Right hindlimb (tissue), 1 donor: ENCODE measurements around the gene ANO3.
"Not testable (repeated sequence)": the region's sequence is repeated elsewhere in the genome, so short reads cannot be mapped to it uniquely, and the experiment has no call there.

Experiments
- DNase-seq: peaks from one replicate; pipeline ENCODE4 v3.0.0-alpha.2; 2018

ANO3 gene

DNA sequence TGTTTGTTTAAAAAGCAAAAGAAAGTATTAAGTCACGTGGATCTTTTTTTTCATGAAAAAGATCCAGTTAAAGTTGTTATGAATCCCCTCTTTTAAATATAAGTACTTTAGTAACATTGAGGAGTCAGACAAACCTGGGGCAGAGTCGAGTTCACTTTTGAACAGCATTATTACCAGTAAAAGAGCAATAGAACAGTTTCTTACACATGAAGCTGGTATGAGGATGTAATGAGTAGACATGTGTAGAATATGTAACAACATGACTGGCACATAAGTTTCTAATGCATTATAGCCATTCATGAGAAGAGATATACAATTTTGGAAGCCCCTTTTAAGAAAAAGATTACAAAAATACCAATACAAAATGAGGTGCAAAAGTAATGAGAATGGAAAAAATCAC lies 247.8 kb downstream of the ANO3 start:
- DNase-seq, result no peak

DNA sequence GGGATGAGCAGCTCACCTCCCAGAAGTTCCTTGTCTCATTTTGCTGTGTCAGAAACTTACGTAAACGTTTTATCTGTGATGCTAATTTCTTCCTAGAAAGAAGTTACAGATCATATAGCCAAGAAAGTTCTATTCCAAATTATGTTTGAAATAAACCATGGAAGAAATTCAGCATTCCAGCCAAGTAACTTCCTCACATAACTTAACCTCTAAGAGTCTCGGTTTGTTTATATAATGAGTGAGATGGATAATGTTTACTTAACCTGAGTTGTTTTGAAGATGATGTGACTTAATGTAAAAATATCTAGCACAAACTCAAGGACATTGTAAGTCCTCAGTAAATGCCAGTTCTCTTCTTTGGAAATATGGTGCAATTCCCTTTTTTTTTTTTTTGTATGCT lies 249.0 kb downstream of the ANO3 start:
- DNase-seq, result no peak

DNA sequence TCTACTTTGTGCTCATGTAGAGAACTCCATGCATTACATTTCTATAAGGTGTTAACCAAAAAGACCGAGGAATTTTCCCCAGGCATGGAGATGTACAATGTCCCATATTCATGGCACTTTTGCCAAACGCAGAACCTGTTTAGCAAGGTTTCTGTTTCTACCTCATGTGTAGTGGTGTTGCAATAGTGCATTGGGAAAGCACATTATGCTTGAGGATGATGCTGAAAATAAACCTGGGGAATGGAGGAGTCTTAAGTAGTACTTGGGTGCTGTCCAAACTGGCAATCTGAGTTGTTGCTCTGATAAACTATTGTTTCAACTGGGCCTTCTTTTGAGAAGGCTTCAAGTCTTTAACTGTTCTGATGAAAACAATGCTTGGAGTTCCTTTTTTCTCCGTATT lies 251.6 kb downstream of the ANO3 start:
- no peak for DNase-seq

DNA sequence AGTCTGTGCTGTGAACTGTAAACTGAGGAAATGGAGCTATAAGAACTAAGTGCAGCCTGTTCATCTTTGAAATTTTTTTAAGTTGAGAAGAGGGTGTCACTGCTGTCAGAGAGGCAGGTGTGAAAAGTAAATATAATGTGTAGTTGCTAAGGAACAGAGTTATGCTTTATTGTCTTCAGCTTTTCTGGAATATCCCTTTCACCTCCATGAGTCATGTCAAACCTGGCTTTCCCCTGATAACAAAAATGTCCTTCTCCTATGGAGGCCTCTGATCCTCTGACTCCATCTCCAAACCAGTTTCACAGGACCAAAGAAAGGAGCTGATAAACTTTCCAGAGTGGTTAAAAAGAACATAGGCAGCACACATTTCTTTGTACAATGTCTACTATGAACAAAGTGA lies 252.9 kb downstream of the ANO3 start:
- DNase-seq, result no peak

DNA sequence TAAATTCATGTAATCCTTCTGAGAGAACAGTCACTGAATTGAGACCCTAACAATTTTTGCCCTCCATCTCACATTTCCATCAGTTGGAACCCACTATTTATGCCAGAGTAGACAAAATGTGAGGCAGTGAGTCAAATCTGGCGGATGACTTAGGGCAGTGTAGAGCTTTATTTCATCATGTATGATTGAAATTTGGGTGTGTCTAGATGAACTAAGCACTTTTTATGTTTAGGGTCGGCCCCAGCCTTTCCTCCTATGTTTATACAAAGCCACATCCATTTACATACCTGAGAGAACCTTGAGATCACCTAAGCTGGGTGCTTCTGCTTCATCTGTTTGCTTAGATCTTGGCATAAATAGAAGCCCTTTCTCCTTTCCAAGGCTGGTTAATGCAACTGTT lies 255.1 kb downstream of the ANO3 start:
- no peak for DNase-seq

DNA sequence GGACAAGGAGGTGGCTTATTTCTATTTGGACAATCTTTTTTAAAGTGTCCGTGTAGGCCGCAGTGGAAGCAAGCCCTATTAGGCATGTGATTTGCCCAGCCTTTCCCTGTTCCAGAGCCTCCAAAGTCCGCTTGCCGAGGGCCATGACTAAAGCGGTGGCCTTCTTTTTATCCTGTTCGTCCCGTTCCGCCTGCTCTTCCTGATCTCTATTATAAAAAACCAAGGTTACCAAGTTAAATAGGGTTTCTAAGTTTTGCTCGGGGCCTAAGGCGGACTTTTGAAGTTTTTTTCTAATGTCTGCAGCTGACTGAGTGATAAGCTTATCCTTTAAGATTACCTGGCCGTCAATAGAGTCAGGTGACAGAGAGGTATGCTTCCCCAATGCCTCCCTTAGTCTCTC lies 261.8 kb downstream of the ANO3 start:
- DNase-seq, result no peak

DNA sequence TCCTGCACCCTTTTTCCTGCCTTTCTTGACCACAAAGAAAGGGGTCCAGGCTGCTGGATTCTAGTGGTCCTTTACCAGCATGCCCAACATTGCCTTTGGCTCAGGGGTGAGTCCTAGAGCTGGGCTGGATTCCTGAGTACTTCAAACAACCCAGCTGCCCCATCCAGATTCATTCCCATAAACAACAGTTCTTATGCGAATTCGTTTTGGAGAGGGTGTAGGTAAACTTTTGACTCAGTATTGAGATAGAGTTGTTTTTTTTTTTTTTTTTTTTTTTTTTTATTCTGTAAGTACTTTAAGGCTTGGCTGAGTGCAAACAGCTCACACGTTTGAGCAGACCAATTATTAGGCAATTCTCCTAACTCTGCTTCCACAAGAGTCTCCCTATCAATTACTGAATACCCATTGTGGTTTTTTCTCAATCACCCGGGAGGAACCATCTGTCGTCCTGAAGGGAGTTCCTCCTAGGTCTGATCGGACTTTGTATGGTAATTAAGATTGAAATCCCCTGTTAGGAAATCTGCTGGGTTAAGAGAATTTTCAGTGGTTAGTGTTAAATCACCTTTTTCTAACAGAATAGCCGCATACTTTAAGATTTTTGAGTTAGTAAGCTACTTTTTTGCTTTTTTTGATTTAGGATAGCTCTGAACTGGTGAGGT lies 263.4 kb downstream of the ANO3 start:
- not testable (repeated sequence) for DNase-seq

DNA sequence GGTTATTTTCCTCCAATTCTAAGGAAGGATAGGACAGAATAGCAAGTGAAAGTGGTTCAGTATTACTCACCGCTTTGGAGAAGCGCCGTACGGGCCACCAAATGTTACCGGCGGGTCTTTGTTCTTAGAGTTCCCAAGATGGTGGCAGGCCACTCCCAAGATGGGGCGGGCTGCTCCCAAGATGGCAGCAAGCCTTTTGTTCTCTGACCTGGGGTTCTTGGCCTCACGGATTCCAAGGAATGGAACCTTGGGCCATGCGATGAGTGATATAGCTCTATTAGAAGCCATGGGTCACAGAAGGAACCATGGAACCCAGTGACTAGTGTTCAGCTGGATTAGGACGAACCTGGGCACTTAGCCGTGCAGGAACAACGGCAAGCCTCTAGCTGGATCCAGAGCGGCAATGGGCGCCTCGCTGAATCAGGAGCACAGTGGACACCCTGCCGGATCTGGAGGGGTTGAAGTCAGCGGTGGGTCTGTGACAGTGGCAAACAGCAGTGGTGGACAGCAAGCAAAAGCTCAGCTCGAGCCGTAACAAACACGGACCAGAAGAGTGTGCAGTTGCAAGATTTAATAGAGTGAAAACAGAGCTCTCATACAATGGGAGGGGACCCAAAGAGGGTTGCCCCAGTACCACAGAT lies 265.2 kb downstream of the ANO3 start:
- DNase-seq, result not testable (repeated sequence)

DNA sequence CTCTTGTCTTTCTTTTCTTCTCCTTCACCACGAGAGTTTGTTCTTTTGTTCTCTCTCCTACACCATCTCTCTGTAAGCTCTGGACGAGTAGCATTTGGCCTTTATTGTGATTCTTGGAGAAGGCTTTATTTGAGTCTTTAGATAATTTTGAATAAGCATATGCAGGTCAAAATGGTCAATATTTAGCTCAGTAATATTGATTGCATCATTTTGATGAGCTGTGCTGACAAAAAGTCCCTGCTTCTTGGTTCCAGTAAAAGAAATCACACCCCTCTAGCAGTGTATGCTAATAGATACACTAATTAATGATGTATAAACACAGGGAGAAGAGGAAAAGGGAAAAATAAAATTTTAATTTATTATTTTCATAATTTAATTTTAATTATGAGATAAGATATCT lies 266.0 kb downstream of the ANO3 start:
- DNase-seq, result no peak

DNA sequence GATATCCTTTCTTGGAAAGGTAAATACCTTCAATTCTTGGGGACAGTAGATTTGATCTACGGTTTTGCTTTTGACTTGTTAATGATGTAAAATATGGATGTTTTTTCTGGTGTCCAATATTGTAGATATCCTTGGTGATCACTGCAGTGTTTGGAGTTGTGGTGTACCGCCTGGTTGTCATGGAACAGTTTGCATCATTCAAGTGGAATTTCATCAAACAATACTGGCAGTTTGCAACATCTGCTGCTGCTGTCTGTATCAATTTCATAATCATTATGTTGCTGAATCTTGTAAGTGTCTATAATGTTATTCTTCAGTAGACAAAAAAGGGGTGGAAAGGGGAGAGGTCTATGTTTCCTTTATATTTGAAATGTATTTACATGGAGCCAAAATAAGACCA lies 267.5 kb downstream of the ANO3 start:
- no peak for DNase-seq

DNA sequence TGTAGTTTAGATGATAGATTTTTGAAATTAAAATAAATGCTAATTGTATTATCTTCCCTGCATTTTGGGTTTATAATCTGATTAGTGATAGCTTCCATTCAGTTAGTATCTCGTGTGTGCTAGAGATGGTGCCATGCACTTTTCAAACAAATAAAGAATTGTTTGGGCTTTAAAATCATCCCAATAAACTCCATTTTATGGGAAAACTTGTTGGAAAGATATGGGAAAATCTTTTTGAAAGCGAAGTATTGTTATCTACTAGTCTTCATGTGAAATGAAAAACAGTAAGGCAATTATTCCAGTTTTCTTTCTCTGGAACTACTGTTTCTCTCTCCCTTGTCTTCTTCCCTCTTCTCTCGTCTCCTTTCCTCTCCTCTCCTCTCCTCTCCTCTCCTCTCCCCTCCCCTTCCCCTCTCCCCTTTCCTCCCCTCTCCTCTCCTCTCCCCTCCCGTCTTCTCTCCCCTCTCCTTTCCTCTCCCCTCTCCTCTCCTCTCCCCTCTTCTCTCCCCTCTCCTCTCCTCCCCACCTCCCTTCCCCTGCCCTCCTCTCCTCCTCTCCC lies 268.0 kb downstream of the ANO3 start:
- no peak for DNase-seq

DNA sequence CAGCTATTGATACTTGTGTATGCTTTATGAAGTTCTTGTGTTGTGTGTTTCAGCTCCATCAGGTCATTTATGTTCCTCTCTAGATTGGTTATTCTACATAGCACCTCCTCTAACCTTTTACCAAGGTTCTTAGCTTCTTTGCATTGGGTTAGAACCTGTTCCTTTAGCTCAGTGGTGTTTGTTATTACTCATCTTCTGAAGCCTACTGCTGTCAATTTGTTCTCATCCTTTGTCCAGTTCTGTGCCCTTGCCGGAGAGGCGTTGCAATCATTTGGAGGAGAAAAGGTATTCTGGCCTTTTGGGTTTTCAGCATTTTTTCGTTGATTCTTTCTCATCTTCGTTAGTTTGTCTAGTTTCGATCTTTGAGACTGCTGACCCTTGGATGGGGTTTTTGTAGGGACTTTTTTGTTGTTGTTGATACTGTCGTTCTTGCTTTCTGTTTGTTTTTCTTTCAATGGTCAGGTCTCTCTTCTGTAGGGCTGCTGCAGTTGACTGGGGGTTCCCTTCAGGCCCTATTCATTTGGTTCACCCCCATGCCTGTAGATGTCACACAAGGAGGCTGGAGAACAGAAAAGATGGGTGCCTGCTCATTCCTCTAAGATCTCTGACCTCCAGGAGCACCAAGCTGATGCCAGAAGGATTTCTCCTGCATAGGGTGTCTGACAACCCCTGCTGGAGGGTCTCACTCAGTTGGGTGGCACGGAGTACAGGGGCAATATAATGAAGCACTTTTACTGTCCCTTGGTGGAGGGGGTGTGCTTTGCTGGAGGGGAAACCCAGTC lies 276.0 kb downstream of the ANO3 start:
- no peak for DNase-seq

DNA sequence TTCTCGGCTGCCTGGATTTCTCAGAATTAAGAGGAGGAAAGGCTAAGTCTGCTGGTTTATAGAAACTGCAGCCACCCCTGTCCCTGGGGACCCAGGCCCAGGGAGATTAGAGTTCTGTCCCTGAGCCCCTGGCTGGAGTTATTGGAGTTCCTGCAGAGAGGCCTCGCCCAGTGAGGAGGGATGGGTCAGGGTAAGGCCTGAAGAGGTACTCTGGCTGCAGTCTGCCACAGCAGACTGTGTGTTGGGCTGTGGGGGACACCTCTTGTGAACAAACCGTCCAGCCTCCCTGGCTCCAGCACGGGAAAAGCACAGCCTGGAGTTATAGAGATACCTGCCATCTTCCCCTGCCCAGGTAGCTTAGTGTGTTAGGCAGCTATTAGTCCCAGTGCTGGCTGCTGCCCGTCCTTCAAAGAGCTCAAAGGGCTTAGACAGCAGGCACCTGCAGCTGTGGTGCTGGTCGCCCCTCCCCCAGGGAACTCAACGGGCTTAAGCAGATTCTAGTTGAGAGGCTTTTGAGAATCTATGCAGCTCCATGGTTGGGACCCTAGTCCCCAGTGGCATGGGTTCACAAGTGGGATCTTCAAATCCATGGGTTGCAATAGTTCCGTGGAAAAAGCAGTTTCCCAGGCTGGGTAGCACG lies 276.7 kb downstream of the ANO3 start:
- DNase-seq, result no peak

DNA sequence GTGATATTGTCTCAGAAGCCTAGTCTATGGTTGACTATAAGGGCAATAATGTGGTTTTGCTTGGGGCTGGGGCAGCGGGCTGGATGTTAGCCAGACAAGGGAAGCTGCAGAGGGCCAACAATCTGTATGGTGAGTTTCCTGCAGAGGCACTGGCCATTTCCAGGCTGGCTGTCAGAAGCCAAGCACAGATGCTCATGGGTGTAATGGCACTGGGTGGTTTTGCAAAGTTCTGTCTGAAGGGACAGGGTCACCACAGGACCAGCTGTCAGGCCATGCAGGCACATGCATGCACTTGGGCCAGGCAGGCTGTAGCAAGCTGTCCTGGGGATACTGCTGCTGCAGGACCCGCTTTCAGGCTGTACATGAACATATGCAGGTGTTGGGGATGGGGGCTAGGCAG lies 281.8 kb downstream of the ANO3 start:
- DNase-seq, result no peak

DNA sequence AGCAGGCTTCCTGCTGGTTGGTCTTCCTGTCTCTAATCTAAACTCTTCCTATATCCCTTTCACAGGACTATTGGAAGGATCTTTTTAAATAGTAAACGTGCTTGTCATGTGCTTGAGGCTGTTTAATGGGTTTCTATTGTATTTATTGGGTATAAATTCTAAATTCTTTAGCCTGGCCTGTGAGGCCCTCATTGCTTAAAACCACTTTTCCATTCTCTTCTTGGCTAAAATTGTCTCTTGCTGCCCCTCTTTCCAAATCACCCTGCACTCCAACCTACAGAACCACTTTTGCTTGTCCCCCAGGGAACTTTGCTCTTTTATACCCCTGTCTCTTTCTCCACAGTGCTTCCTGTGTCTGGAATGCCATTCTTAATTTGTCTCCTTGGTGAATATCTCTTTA lies 286.5 kb downstream of the ANO3 start:
- DNase-seq, result no peak

DNA sequence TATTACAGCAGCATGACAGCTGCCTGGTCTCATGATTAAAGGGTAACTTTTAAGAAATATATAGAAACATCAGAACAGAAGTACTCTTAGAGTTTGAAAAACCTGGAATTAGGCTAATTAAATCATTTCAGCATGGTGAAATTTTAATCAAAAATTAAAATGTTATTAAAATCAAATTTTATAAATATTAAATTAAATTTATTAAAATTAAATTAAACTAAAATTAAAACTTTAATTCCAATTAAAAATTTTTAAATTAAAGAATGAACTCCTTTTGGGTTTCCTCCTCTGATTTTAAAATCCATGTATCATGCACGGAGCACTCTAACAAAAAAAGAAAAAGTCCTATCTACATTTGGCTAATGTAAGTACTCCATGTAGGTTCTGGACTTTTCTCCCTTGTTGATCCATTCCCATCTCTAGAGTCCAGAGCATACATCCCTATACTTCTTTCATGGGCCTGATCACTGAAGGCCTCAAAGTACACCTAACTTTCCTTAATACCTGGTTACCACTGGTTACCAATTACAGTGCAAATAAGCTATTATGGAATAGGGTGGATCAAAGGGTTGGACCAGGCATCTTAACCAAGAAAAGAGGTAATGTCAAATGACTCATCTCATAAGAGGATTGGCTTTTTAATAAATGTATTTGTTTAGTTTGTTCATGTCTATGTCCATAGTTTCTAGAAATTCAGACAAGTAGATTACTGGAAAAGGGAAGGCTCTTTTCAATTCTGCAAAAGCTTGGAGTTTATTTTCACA lies 288.5 kb downstream of the ANO3 start:
- no peak for DNase-seq

DNA sequence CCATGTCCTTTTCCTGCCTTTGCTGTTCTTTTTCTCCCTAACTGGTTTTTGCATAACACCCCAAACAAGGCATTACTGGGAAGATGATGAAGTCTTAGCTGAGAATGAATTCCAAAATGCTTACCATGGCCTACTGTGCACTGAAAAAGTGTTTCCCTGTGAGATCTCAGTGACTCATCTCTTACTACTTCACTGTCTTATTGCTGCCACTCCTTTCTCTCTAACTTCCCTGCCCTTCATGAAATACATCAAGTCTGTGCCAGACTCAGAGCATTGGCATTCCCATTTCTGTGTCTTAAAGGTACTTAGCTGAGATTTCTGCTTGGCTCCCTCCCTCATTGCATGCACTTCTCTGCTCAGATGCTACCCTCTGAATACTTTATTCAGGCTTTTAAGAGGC lies 289.2 kb downstream of the ANO3 start:
- DNase-seq, result no peak

DNA sequence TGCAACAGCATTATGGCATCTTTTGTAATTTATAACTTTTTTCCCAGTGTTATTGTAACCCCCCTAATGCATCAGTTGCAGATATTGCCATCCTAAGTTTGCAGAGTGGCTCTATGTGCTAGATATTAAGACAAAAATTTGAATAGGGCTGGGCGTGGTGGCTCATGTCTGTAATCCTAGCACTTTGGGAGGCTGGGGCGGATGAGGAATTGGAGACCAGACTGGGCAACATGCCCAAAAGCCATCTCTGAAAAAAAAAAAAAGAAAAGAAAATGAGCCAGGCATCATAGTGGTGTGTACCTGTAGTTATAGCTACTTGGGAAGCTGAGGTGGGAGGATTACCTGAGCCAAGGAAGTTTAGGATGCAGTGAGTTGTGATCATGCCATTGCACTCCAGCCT lies 290.3 kb downstream of the ANO3 start:
- no peak for DNase-seq

DNA sequence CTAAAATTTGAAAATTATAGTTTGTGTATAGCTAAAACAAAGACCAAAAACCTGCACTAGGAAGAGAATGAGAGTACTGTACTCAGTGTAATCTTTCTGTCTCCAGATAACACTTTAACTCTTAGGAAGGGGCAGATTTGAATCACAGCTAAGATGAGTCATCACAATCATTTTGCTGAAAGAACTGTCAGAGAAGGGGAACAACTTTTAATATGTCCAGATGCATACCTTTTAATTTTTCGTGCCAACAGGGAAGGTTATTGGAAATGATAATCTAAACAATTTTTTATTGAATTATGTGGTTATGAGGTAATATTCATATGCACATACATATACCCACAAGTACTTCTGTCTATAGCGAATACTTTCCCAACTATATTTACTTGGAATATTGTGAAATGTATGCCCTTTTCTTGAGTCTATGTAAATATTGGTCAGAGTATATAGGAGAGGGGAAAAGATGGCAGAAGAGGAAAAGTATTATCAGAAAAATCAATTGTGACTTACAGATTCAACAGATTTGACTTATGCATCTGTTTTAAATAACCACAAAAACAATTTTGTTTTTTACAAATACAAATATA lies 291.2 kb downstream of the ANO3 start:
- DNase-seq, result no peak

DNA sequence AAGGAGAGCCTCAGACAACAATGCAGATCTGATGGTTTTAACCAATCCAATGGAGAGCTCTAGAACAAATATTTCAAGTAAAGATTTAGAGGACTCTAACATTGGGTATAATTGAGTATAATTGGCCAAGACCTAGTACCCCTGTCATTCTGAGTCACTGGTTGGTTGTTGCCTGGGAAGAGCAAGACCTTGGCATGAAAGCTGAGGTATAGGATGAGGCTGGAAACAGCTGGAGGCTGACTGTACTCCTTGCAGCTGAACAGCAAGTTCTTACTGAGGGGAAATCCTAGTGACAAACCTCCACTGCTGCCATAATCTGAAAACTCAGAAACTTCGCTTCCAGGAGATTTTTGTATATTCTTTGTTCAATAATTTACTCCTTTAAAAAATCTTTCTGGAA lies 294.4 kb downstream of the ANO3 start:
- DNase-seq, result no peak

DNA sequence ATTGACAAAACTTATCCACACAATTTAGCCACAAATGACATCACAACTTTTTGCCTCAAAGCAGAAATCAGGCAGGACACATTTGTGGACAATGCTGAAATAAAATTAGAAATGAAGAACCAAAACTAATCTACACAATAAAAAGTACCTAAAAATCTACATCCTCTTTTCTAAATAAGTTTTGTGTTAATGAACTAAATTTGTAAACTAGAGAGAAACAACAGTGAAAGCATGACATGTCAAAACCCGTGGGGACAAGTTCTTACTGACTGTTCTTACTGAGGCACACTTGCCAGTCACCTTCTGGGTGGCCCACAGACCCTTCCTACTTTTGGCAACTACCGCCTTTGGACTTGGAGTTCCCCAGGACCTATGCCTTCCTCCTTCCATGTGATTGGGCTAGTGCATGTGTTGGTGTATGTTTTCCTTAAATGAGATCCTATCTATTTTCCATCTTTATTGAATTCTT lies 300.8 kb downstream of the ANO3 start:
- no peak for DNase-seq

DNA sequence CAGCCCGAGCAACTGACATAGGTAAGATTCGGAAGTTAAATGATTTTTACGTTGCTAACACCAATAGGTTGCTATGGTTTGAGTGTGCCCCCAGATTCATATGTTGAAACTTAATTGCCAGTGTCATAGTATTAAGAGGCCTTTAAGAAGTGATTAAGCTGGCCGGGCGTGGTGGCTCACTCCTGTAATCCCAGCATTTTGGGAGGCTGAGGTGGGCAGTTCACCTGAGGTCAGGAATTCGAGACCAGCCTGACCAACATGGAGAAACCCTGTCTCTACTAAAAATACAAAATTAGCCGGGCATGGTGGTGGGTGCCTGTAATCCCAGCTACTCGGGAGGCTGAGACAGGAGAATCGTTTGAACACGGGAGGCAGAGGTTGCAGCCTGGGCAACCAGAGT lies 311.4 kb downstream of the ANO3 start:
- DNase-seq, result not testable (repeated sequence)
